HepG2 (cell line): ENCODE data around the gene PAK6. TPM values are rescaled to one million over a fixed set of nuclear protein-coding genes. Genes with fewer than 3 reads are reported as not detected.

Source experiments
- ATAC-seq: fragments of 200-7000 bp; cut with Tn5 transposase; 3 replicates; pipeline ENCODE4 v1.9.1; 2020; ENCODE audit warnings: mild to moderate bottlenecking, moderate library complexity
- BruUV-seq: library from RNA; stranded (reverse); fragments of 400-500 nt; replicated peaks from 2 replicates; lab custom pipeline; 2021; lab: Mats Ljungman, UMichigan
- CTCF ChIA-PET: fragments of 300-600 bp; formaldehyde crosslinking; extraction: SDS; loops from one replicate; lab custom pipeline; 2021; ENCODE audit warnings: low total read pairs, inconsistent platforms, low intra/inter-chr PET ratio; lab: Yijun Ruan, JAX
- POLR2A ChIA-PET: fragments of 350-600 bp; sonication (Branson Sonifier 250); formaldehyde crosslinking; loops from one replicate; lab custom pipeline; 2020; ENCODE audit warnings: antibody characterized with exemption, inconsistent platforms; lab: Yijun Ruan, JAX
- DNase-seq: peaks from one replicate; pipeline ENCODE4 v3.0.0-alpha.2; 2015; ENCODE audit warnings: low spot score
- FAIRE-seq: peaks from 3 replicates; lab custom pipeline; 2011; peaks lifted over from hg19 to GRCh38; lab: Jason Lieb, UNC
- H2AFZ ChIP-seq: one replicate; pipeline ENCODE4 v1.6.1; 2011; ENCODE audit warnings: low read length, inconsistent platforms
- H3K27ac ChIP-seq: fragments of 300-600 bp; 3 replicates; pipeline ENCODE4 v1.8.0; 2011; ENCODE audit warnings: mixed run types, mild to moderate bottlenecking, mixed read lengths, low read length, inconsistent platforms; ENCODE audit not compliant: insufficient read depth; ENCODE audit errors: extremely low read length
- H3K27me3 ChIP-seq, 2 experiments: fragments of 200-600 bp in 1 of 2; 2 replicates in 1 of 2; 3 replicates in 1 of 2; pipeline versions ENCODE4 v1.6.0 to v1.8.0; 2011; ENCODE audit warnings: low read length in 2 of 2, mild to moderate bottlenecking in 2 of 2, moderate library complexity in 2 of 2, inconsistent platforms in 1 of 2; ENCODE audit not compliant: insufficient read depth in 2 of 2, control insufficient read depth in 1 of 2
- H3K36me3 ChIP-seq, 2 experiments: fragments of 200-600 bp in 1 of 2; replicated peaks in 1 of 2; 2 replicates in 1 of 2; 3 replicates in 1 of 2; pipeline versions ENCODE4 v1.5.1 to v1.8.0; 2011; ENCODE audit warnings: low read length in 2 of 2, inconsistent platforms in 1 of 2; ENCODE audit not compliant: insufficient read depth in 2 of 2, control insufficient read depth in 1 of 2
- H3K4me1 ChIP-seq: 2 replicates; pipeline ENCODE4 v1.5.1; 2012; ENCODE audit warnings: low read length, inconsistent platforms; ENCODE audit not compliant: insufficient read depth
- H3K4me2 ChIP-seq: 2 replicates; pipeline ENCODE4 v1.6.0; 2011; ENCODE audit warnings: low read depth, low read length, inconsistent platforms
- H3K4me3 ChIP-seq, 3 experiments: fragments of 200-600 bp in 1 of 3; sonication (generic), shearing (Covaris generic) in 1 of 3; replicated peaks in 1 of 3; 2 replicates each; pipeline ENCODE4 v1.5.1; 2011 to 2016; ENCODE audit warnings: low read length in 3 of 3, inconsistent platforms in 2 of 3, low read depth in 2 of 3, mild to moderate bottlenecking in 2 of 3, control low read depth in 1 of 3, mixed read lengths in 1 of 3; ENCODE audit not compliant: insufficient read depth in 1 of 3
- H3K79me2 ChIP-seq: one replicate; pipeline ENCODE4 v1.6.1; 2011; ENCODE audit warnings: low read length, inconsistent platforms; ENCODE audit not compliant: insufficient read depth
- H3K9ac ChIP-seq: 2 replicates; pipeline ENCODE4 v1.6.0; 2011; ENCODE audit warnings: mild to moderate bottlenecking, low read depth, low read length, inconsistent platforms; ENCODE audit not compliant: insufficient read depth
- H3K9me3 ChIP-seq: 2 replicates; pipeline ENCODE4 v1.5.1; 2012; ENCODE audit warnings: mild to moderate bottlenecking, low read length
- H4K20me1 ChIP-seq: 2 replicates; pipeline ENCODE4 v1.6.0; 2011; ENCODE audit warnings: inconsistent platforms, mild to moderate bottlenecking, low read length, moderate library complexity; ENCODE audit not compliant: insufficient read depth
- CBX5 ChIP-seq: sonication (generic); formaldehyde crosslinking; IDR thresholded peaks from 2 replicates; pipeline ENCODE4 v1.4.0; 2020; ENCODE audit warnings: missing genetic modification reagents, borderline replicate concordance
- CEBPB ChIP-seq: IDR thresholded peaks from 2 replicates; pipeline ENCODE4 v1.6.1; 2011; ENCODE audit warnings: low read depth, low read length, improper control_type of control experiment, borderline replicate concordance
- GTF3A ChIP-seq: sonication (generic); formaldehyde crosslinking; conservative IDR thresholded peaks from 2 replicates; pipeline ENCODE4 v1.4.0; 2020; ENCODE audit warnings: mild to moderate bottlenecking, missing genetic modification reagents
- HMGXB3 ChIP-seq: sonication (generic); formaldehyde crosslinking; IDR thresholded peaks from 2 replicates; pipeline ENCODE4 v1.4.0; 2020; ENCODE audit warnings: missing genetic modification reagents, borderline replicate concordance
- MED13 ChIP-seq: sonication (generic); formaldehyde crosslinking; IDR thresholded peaks from 2 replicates; pipeline ENCODE4 v1.5.0; 2020; ENCODE audit warnings: missing genetic modification reagents
- RBFOX2 ChIP-seq: fragments of 200-400 bp; formaldehyde crosslinking; IDR thresholded peaks from 2 replicates; pipeline ENCODE4 v1.6.1; 2017; ENCODE audit warnings: low read depth, mild to moderate bottlenecking, low read length
- SP140L ChIP-seq: sonication (generic); formaldehyde crosslinking; IDR thresholded peaks from 2 replicates; pipeline ENCODE4 v1.4.0; 2020; ENCODE audit warnings: missing genetic modification reagents, borderline replicate concordance
- TAF1 ChIP-seq: sonication (generic); formaldehyde crosslinking; IDR thresholded peaks from 2 replicates; pipeline ENCODE4 v1.4.0; 2020; ENCODE audit warnings: missing genetic modification reagents
- WIZ ChIP-seq: sonication (generic); formaldehyde crosslinking; IDR thresholded peaks from 2 replicates; pipeline ENCODE4 v1.5.1; 2020; ENCODE audit warnings: mild to moderate bottlenecking, missing genetic modification reagents
- ZBTB2 ChIP-seq: sonication (generic); formaldehyde crosslinking; IDR thresholded peaks from 2 replicates; pipeline ENCODE4 v1.8.0; 2022; ENCODE audit warnings: low read depth, missing genetic modification reagents
- ZFP36L1 ChIP-seq: sonication (generic); formaldehyde crosslinking; IDR thresholded peaks from 2 replicates; pipeline ENCODE4 v1.8.0; 2022; ENCODE audit warnings: mild to moderate bottlenecking, missing genetic modification reagents, moderate library complexity
- ZFP37 ChIP-seq: sonication (generic); formaldehyde crosslinking; IDR thresholded peaks from 2 replicates; pipeline ENCODE4 v1.4.0; 2020; ENCODE audit warnings: missing genetic modification reagents, borderline replicate concordance
- ZFP91 ChIP-seq: sonication (generic); formaldehyde crosslinking; IDR thresholded peaks from 2 replicates; pipeline ENCODE4 v1.9.0; 2022; ENCODE audit warnings: missing genetic modification reagents, mild to moderate bottlenecking, borderline replicate concordance
- ZNF10 ChIP-seq: sonication (generic); formaldehyde crosslinking; IDR thresholded peaks from 2 replicates; pipeline ENCODE4 v1.4.0; 2020; ENCODE audit warnings: mild to moderate bottlenecking, low read depth, missing genetic modification reagents, borderline replicate concordance
- ZNF580 ChIP-seq: IDR thresholded peaks from 2 replicates; pipeline ENCODE4 v1.6.1; 2016; ENCODE audit warnings: low read depth, borderline replicate concordance
- WGBS: methylation state at CpG from one replicate; pipeline ENCODE4 v1.1.6; 2017; ENCODE audit warnings: low lambda C conversion rate; 5-methylcytosine and 5-hydroxymethylcytosine counted together
- in situ Hi-C: cut with HindIII; loops from 2 replicates; pipeline ENCODE4 v1.10.0; 2017; ENCODE audit warnings: low pct_unique_long_range_greater_than_20kb; ENCODE audit not compliant: extremely low pct_ligation_motif_present
- intact Hi-C: fragments of 100-400 bp; cut with micrococcal nuclease; formaldehyde crosslinking; loops from one replicate; pipeline ENCODE4 v1.10.0; 2022; ENCODE audit not compliant: unreplicated experiment
- polyA plus RNA-seq, 8 experiments: library from polyadenylated mRNA; depleted of rRNA in 3 of 8; stranded (reverse) in 7 of 8; unstranded in 1 of 8; fragments of >200 nt; fragmentation: Illumina TruSeq in 4 of 8; extraction: Trizol in 4 of 8; gene quantifications; 2 replicates each; pipeline versions ENCODE4 v1.2.1 to v1.2.3, GENCODE V29; 2011 to 2016; ENCODE audit warnings: low read depth in 4 of 8, missing spikeins in 1 of 8, mixed read lengths in 1 of 8; ENCODE audit not compliant: insufficient read depth in 1 of 8
- total RNA-seq, 5 experiments: library from RNA; depleted of rRNA; stranded (reverse); fragments of >200 nt; fragmentation: Illumina TruSeq; extraction: Trizol; gene quantifications; 2 replicates each; pipeline ENCODE4 v1.2.3, GENCODE V29; 2016; ENCODE audit warnings: low read depth in 1 of 5

The PAK6 gene
- total and polyA plus RNA-seq, 2 of the 13 experiments (the other 11 are each of a cell fraction or from before 2014, with no cell fraction given), result 0.07 TPM; not detected in 1

GRCh38 chr15:40259021-40259420, 20.2 kb downstream of the PAK6 start:
- Histone ChIP-seq H3K9ac (no peak overlapping the region), H3K9me3 (no peaks in the 10 kb centered on the region), H3K4me3 (no peak overlapping the region), H3K4me1 (peaks cover 20% of the 10 kb centered on the region), H3K27ac (no peak overlapping the region), H2AFZ (no peak overlapping the region), H4K20me1 (no peaks in the 10 kb centered on the region), H3K36me3 (no peaks in the 10 kb centered on the region), H3K27me3 (peaks cover 3 to 35% of the 10 kb centered on the region in 2 experiments; a peak in 4 of 5 replicates), H3K79me2 (no peaks in the 10 kb centered on the region), H3K4me2 (no peak overlapping the region)
- ChIA-PET POLR2A (no interaction called here), CTCF (no interaction called here)
- BruUV-seq, result no TSS peak
- 58% methylated on average over 7 of the region's 7 CpGs for WGBS
- DNase-seq (no peak), ATAC-seq (no peak), FAIRE-seq (no peak)
- in situ Hi-C loops (no loop called here), intact Hi-C loops (no loop called here)
- no peak for TF ChIP-seq ZFP36L1 (CRISPR knock-in tag)
- TF ChIP-seq ZNF580 (CRISPR knock-in tag), result no peak
- no peak for TF ChIP-seq TAF1 (CRISPR knock-in tag)
- TF ChIP-seq ZFP37 (CRISPR knock-in tag), result no peak
- no peak for TF ChIP-seq GTF3A (CRISPR knock-in tag)
- no peak for TF ChIP-seq HMGXB3 (CRISPR knock-in tag)
- no peak for TF ChIP-seq CEBPB
- no peak for TF ChIP-seq SP140L (CRISPR knock-in tag)
- TF ChIP-seq ZFP91 (CRISPR knock-in tag), result no peak
- TF ChIP-seq ZBTB2, result no peak
- no peak for TF ChIP-seq RBFOX2
- TF ChIP-seq MED13, result no peak
- TF ChIP-seq CBX5 (CRISPR knock-in tag), result no peak
- TF ChIP-seq WIZ (CRISPR knock-in tag), result no peak
- no peak for TF ChIP-seq ZNF10 (CRISPR knock-in tag)
